ENCODE measurements around the gene SLC22A4. TPM values are rescaled to one million over a fixed set of nuclear protein-coding genes. Genes with fewer than 3 reads are reported as not detected.

The SLC22A4 gene
- total RNA-seq, 1 donor from 2014 or later, result 0.75 TPM

DNA sequence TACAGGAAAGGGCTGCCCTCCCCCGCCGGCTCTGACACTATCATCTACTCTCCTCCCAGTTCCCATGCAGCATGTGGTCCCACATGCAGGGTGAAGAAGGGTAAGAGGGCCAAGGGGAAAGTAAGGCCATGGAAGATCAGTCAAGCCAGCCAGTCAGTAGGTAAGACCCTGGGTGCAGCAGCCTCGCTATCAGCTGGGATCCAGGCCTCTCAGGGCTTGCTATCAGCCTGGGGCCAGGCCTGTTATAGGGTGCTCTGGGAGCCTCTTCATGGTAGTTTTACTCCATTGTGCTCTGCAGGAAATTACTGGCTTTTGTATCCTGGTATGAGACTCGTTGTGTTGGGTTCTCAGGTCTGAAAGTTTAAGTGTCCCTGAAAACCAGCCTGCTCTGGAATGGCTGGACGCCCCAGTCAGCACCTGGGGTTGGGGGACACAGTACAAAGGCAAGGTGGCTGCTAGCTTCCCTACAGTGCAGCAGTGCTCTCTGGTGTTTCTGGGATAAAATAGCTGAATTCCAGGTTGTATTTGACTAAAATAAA lies 21.4 kb downstream of the SLC22A4 start:
- TF ChIP-seq, protein P1, sequence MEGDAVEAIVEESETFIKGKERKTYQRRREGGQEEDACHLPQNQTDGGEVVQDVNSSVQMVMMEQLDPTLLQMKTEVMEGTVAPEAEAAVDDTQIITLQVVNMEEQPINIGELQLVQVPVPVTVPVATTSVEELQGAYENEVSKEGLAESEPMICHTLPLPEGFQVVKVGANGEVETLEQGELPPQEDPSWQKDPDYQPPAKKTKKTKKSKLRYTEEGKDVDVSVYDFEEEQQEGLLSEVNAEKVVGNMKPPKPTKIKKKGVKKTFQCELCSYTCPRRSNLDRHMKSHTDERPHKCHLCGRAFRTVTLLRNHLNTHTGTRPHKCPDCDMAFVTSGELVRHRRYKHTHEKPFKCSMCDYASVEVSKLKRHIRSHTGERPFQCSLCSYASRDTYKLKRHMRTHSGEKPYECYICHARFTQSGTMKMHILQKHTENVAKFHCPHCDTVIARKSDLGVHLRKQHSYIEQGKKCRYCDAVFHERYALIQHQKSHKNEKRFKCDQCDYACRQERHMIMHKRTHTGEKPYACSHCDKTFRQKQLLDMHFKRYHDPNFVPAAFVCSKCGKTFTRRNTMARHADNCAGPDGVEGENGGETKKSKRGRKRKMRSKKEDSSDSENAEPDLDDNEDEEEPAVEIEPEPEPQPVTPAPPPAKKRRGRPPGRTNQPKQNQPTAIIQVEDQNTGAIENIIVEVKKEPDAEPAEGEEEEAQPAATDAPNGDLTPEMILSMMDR (conservative IDR thresholded peaks at IDR 0.05; ENCODE audit: low read depth, low read length), result no peak
- DNase-seq (ENCODE audit: low read depth), result no peak

DNA sequence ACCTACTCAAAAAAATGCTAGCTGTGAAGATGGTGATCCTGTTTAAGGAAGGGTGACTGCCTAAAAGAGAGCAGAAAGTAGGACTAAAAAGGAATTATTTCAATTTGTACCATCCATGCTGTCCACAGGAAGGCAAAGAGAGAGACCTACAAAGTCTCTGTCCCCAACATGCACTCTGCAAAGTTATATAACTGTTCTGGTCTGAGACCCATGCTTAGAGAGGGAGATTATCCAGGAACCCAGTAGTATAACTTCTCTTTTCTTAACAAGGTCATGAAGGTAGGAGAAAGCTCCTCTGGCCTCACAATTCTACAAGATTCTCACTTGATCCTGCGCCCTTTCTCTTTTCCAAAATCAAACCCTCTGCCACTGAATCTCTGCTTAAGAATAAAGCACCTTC lies 25.8 kb downstream of the SLC22A4 start:
- TF ChIP-seq, protein P1 (conservative IDR thresholded peaks at IDR 0.05; ENCODE audit: low read depth, low read length), result no peak
- no peak overlapping the region for H3K4me3 ChIP-seq (ENCODE audit: low read depth, low read length)
- no peak for DNase-seq (ENCODE audit: low read depth)

More for the DNA sequence above, 21.4 kb downstream of the SLC22A4 start:
- H3K4me3 ChIP-seq (ENCODE audit: low read depth, low read length), result no peak overlapping the region

DNA sequence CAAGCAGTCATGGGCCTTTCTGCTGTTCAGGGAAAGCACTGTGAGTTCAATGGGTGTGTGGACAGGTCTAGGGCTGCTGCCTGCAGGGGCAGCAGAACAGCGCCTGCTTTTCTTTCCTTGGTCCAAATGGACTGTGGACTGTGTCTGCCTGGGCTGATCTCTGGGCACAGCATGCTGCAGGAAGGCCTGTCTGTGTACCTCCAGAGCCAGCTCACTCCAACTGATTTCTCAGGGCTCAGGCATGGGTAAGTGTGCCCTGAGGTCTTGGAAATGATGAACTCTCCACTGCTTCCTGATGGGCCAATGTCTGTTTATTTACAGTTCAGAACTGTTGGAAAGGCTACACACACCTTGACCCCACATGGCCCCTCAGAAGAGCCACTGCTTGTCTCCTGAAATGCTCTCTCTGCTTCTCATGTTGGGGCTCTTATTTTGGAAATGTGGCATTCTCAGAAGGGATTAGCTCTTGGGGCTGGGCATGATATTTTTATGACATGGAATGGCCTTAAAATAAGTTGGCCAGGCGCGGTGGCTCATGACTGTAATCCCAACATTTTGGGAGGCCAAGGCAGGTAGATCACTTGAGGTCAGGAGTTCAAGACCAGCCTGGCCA lies 27.0 kb downstream of the SLC22A4 start:
- DNase-seq (ENCODE audit: low read depth), result no peak
- TF ChIP-seq, protein P1 (conservative IDR thresholded peaks at IDR 0.05; ENCODE audit: low read depth, low read length), result peak; percentile 9
- H3K4me3 ChIP-seq (ENCODE audit: low read depth, low read length), result no peak overlapping the region

DNA sequence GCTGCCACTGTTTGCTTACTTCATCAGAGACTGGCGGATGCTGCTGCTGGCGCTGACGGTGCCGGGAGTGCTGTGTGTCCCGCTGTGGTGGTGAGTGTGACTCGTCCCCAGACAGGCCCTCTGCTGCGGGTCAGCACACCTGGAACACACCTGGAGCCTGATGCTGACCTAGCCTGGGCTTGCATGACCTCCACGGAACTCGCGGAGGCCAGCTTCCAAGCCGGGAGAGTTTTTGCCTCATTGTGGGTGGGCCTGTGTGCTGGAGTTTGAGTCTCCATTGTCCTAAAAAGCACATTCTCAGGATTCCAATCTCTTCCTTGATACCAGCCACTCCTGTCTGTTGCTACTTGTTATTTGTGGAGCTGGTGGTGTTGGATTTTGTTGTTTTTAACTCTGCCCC lies 28.1 kb downstream of the SLC22A4 start:
- DNase-seq (ENCODE audit: low read depth), result no peak
- TF ChIP-seq, protein P1 (conservative IDR thresholded peaks at IDR 0.05; ENCODE audit: low read depth, low read length), result no peak
- H3K4me3 ChIP-seq (ENCODE audit: low read depth, low read length), result no peak overlapping the region

DNA sequence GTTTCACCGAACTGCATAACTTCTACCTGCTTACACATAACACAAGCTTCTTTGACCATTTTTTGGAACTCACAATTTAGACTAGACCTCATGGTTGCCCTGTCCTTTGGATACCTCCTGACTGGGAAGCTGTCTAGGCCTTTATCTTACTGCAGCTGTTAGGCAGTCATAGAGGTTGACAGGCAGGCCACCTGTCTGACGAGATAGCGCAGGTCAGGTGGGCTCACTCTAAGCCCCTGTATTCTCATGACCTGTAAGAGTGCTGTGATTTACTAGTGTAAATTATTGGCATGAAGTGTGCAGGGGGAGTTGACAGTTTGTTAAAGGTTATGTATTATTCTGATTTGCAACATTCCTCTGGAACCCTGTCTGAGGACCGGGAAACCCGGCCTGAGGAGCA lies 29.0 kb downstream of the SLC22A4 start:
- TF ChIP-seq, protein P1 (conservative IDR thresholded peaks at IDR 0.05; ENCODE audit: low read depth, low read length), result no peak
- no peak for DNase-seq (ENCODE audit: low read depth)
- H3K4me3 ChIP-seq (ENCODE audit: low read depth, low read length), result no peak overlapping the region

DNA sequence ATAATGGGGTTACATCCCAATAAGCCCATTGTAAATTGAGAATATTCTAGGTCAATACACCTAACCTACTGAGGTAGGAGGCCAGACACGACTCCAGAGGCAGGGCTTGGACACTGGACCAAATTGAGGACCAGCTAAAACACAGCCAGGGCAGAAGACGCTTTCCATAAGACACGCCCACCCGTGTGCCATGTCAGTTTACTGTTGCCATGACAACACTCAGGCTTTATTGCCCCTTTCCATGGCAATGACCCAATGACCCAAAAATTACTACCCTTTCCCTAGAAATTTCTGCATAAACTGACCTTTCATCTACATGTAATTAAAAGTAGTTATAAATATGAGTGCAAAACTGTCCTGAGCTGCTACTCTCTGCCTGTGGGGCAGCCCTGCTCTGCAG lies 31.5 kb downstream of the SLC22A4 start:
- no peak overlapping the region for H3K4me3 ChIP-seq (ENCODE audit: low read depth, low read length)
- TF ChIP-seq, protein P1 (conservative IDR thresholded peaks at IDR 0.05; ENCODE audit: low read depth, low read length), result no peak
- no peak for DNase-seq (ENCODE audit: low read depth)
